ENCODE measurements around the gene IDUA. TPM values are rescaled to one million over a fixed set of nuclear protein-coding genes. Genes with fewer than 3 reads are reported as not detected.
A peak's percentile ranks its signal among the peaks of the same experiment; 100 is the strongest.

Gene IDUA
- total RNA-seq, 1 donor, result 21.7 TPM

DNA sequence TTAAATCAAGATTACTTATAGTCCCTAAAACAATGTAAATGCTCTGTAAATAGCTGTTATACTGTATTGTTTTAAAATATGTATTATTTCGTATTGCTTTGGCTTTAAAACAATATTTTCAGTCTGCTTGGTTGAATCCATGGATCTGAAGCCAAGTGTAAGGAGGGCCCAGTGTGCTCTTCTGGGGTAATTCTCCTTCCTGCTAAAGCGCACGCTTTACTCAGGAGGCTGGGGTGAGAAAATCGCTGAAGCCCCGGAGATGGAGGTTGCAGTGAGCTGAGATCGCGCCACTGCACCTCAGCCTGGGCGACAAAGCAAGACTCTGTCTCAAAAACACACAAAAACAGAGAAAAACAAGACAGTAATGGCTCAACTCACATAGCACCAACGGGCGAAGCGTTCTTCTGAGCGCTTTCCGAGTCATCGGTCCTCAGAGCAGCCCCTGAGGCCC is 391 bp upstream of the IDUA start:
- H3K4me3 ChIP-seq (ENCODE audit: low read depth, low read length), result peak overlapping the region; percentile 83
- peak; percentile 27 for DNase-seq (ENCODE audit: low read depth)
- TF ChIP-seq, protein P1, sequence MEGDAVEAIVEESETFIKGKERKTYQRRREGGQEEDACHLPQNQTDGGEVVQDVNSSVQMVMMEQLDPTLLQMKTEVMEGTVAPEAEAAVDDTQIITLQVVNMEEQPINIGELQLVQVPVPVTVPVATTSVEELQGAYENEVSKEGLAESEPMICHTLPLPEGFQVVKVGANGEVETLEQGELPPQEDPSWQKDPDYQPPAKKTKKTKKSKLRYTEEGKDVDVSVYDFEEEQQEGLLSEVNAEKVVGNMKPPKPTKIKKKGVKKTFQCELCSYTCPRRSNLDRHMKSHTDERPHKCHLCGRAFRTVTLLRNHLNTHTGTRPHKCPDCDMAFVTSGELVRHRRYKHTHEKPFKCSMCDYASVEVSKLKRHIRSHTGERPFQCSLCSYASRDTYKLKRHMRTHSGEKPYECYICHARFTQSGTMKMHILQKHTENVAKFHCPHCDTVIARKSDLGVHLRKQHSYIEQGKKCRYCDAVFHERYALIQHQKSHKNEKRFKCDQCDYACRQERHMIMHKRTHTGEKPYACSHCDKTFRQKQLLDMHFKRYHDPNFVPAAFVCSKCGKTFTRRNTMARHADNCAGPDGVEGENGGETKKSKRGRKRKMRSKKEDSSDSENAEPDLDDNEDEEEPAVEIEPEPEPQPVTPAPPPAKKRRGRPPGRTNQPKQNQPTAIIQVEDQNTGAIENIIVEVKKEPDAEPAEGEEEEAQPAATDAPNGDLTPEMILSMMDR (IDR thresholded peaks at IDR 0.05; ENCODE audit: insufficient read depth, low read length), result no peak

DNA sequence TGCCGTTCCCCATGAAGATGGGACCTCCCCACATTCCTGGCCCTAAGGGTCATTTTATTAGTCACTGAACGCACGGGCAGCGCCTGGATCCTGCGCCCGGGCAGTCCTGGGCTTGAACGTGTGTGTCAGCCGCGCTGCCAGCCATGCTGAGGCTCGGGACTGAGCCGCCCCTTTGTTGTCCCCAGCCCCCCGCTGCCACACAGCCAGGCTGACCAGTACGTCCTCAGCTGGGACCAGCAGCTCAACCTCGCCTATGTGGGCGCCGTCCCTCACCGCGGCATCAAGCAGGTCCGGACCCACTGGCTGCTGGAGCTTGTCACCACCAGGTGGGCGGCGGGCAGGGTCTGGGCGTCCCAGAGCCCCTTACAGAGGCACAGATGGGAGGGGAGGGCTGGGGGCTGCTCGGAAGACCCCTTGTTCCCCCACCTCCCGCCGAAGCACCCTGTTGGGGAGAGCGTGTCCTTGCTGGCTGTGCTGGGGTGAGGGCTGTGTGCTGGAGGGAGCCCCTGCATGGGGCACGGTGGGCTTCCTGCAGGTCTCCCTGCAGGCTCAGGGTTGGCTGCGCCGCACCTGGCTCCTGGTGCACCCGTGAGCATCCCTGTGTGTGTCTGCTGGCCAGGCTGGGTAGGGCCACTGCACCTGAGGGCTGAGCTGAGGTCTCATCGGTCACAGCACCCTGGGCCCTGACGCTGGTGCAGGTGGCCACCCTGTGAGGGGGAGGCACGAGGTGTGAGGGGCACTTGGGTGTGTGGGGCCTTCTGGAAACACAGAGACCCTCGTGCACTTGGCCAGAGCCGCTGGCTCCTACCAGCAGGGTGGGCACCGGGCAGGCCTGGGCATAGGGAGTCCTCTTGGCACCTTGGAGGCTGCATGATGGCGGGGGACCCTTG is 1.0 kb downstream of the IDUA start:
- DNase-seq (ENCODE audit: low read depth), result peak; percentile 48
- peak overlapping the region; percentile 83 for H3K4me3 ChIP-seq (ENCODE audit: low read depth, low read length)
- TF ChIP-seq, protein P1 (IDR thresholded peaks at IDR 0.05; ENCODE audit: insufficient read depth, low read length), result no peak

DNA sequence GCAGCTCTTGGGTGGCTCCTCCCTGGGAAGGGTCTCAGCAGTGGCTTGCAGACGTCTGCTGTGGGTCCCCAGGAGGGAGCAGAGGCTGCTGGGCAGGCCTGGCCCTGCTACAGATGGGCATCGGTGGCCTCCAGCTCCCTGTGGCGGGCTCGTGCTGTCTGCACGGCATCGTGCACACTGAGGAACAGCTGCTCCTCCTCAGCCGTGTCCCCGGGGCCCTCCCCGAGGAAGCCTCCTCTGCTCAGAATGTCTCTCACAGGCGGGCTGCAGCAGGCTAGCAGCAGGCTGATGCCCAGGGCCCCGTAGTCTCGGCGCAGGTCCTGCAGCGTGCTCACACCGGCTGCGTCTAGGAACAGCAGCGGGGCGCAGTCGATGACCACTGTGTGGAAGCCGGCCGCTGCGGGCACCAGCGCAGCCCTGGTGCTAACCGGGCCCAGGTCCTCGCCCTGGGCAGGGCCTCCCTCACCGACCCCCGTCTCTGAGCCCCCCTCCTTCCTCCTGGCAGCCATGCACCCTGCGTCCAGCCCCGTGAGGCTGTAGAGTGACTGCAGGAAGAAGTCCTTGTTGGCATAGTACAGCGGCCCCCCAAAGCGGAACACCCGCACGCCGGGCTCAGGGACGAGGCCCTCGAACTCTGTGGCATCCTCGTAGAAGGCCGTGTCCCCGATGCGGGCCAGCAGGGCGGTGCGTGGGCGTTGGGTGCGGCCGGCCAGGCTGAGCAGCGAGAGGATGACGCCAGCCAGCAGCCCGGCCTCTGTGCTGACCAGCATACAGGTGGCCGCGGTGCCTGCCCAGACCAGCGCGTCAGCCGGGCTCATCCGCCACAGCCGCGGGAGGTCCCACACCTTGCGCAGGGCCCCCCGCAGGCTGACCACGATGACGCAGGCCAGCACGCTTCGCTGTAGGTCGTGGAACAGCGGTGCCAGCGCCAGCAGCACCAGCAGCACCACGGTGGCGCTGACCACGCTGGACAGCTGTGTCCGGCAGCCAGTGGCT is 2.2 kb downstream of the IDUA start:
- DNase-seq (ENCODE audit: low read depth), result no peak
- H3K4me3 ChIP-seq (ENCODE audit: low read depth, low read length), result no peak overlapping the region
- TF ChIP-seq, protein P1 (IDR thresholded peaks at IDR 0.05; ENCODE audit: insufficient read depth, low read length), result no peak

DNA sequence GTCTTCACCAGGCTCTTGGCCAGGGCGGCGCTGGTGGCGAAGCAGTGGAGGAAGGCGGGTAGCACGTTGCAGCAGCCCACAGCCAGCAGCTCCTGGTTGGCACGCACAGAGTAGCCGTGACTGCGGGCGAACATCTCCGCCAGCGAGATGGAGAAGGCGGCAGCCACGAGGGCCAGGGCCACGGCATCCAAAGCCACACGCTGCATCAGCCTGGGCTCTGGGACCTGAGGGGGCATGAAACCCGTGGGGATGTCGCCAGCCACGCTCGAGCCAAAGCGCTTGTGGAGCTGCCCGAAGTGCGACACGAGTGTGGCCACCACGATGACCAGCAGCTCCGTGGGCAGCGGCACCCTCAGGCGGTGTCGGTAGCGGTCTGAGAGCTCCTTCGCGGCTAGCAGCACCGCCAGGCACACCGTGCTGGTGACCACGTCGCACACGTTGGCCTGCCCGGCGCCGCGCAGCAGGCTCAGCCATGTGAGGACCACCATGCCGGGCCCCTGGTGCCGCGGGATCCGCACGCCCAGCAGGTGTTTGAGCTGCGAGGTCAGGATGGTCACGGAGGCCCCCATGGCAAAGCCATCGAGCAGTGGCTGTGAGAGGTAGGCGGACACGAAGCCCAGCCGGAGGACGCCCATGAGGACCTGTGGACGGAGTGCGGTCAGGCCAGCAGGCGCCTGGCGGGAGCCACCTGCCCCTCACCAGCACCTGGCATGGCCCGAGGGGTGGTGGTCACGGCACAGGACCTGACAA is 3.1 kb downstream of the IDUA start:
- no peak for DNase-seq (ENCODE audit: low read depth)
- TF ChIP-seq, protein P1 (IDR thresholded peaks at IDR 0.05; ENCODE audit: insufficient read depth, low read length), result no peak
- no peak overlapping the region for H3K4me3 ChIP-seq (ENCODE audit: low read depth, low read length)

DNA sequence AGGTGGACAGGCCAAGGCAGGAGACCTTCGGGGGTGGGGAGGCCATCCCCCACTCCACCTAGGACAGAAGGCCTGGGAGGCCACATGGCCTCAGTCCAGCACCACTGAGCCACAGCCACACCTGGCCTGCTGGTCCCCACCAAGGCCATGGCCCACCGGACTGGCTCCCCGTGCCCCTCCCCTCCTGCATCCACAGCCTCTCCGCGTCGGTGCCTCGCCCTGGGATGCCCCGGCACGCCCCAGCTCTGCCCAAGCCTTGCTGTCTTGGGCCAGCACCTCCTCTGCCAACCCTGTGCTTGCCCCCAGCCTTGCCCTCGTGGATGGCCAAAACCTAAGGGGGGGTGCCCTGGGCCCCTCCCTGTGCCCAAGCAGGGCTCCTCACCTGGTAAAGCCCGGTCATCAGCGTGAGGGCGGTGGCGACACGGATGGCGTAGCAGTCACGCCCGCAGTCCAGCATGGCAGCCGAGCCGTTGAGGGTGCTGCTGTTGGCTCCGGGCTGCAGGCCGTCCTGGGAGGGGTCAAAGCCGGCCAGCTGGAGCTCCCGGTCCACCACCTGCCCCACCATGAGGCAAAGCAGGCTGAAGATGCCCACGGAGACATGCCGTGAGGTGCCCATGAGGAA is 4.0 kb downstream of the IDUA start:
- TF ChIP-seq, protein P1 (IDR thresholded peaks at IDR 0.05; ENCODE audit: insufficient read depth, low read length), result no peak
- H3K4me3 ChIP-seq (ENCODE audit: low read depth, low read length), result no peak overlapping the region
- DNase-seq (ENCODE audit: low read depth), result no peak

All from fibroblast of the aortic adventitia (primary cell).